Effector CD8-positive, alpha-beta T cell (primary cell): ENCODE measurements around the gene CCN6.
"Not testable (repeated sequence)": the region's sequence is repeated elsewhere in the genome, so short reads cannot be mapped to it uniquely, and the experiment has no call there.

Experiments used
- DNase-seq: peaks from one replicate; lab custom pipeline; 2025; lab: John Stamatoyannopoulos, UW

Gene CCN6

DNA sequence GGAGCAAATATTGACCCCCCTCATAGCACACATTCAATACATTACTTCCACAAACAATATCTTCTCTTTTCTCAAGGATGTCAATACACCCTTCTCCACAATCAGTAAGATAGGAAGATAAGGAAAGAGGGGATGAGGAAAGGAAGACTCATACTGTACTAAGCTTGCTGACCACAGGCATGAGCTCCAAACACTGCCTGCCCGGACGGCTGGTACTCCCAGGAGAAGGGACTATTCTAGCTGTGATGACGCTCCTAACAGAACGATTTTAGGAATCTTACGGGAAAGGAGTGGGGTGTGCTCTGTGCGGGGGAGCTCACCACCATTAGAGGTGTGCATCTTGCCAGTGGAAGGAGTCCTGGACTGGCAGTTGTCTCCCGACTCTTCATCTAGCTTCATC, 3.9 kb upstream of the CCN6 start:
- no peak for DNase-seq

DNA sequence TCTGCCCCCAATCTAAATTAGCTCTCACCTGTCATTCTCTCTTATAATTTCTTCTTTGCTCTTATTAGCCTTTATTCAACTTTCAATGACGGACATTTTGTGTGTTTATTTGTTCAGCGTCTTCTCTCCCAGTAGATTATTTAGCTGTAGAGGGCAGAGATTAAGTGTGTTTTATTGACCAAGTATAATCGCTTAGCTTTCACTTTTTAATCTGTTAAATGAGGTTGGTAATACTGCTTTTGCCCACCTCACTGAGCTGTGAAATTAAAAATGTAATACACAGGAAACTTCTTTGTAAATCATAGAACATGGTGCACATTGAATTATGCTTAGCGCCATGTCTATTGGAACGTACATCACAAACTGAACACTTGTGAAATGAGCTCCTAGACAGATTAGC, 3.5 kb upstream of the CCN6 start:
- DNase-seq = no peak

DNA sequence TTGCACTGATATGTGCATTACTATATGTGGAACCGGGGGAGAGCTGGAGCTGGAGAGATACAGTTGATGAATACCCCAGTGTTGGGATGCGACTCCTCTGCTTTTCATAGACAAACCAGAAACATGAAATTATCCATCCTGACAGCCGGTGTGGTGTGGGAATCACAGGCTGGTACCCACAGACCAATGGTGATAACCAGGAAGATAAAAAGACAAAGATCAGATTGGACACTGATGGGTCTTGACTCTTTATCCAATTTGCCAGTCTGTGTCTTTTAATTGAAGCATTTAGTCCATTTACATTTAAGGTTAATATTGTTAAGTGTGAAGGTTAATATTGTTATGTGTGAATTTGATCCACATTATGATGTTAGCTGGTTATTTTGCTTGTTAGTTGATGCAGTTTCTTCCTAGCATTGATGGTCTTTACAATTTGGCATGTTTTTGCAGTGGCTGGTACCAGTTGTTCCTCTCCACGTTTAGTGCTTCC, 2.6 kb upstream of the CCN6 start:
- not testable (repeated sequence) for DNase-seq

DNA sequence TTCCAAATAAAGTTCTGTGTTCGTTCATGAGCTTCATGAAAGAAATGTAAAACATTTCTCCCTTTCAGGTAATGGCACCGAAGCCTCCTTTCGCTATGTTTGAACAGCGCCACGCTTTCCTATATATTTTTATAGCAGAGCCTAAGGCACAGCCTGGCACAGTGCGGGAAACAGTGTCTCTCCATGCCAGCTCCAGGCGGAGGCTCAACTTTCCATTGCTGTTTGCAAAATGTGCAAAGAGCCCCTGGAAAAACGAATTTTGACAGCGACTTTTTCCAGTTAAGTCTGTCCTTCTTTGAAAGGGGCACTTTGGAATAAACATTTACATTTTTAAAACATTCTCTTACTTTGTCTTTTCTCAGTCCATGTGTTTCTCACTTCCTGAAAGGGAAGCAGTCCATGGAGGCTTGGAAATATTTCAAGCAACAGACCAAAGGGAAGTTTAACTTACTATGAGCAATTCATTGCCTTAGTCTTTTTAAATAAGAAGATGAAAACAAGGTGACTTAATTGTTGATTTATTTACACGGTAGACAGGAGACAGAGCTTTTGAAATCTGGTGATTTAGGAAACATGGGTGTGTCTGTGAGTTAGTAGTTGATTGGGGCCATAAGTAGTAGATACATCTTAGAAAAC, 769 bp downstream of the CCN6 start:
- DNase-seq = no peak

DNA sequence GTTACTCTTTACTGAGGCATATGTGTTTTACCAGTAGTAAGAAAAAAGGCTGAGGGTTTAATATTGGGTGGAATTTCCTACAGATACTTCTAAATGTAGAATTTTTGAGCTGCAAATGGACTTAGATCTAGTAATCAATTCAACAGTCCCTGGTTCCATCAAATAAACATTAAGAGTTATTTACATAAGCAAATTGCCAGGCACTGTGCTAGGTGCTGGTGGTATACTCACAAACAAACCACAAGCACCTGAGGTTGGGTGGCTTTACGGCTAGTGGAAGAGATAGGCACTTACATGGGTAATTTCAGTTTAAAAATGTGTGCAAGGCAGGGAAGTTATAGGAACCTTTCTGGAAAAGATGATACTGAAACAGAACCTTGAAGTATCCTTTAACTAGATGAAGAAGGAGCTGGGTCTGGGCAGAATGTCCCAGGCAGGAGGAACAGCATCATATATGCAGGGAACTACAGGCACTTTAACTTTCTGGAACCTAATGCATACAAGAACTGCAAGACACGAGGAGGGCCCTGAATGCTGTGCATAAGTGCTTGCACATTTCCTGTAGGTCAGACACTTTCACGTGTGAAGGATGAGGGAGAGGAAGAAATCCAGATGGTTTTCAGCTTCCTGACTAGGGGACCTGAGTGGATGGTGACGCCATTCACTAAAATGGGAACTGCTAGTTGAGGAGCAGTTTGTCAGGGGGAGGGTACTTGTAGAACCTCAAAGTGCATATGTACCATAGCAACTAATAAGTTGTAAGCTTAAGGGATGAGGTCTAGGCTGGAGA, 4.5 kb downstream of the CCN6 start:
- DNase-seq = no peak

DNA sequence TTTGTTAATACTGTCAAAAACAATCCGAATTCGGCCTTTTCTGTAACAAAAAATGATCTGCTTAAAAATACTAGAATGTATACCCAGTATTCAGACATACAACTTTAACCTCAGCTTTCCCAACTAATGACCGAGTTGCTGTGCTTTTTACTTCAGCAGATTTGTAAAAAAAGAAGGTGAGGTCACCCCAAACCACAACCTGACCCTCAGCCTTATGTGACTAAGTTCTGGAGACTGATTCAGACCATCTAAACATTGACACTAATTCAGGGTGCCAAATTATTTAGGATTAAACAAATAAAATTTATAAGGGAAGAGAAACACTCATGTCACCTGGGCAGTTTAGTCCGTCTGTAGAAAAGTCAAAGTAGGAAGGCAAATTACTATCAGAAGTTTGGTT, 7.7 kb downstream of the CCN6 start:
- no peak for DNase-seq

DNA sequence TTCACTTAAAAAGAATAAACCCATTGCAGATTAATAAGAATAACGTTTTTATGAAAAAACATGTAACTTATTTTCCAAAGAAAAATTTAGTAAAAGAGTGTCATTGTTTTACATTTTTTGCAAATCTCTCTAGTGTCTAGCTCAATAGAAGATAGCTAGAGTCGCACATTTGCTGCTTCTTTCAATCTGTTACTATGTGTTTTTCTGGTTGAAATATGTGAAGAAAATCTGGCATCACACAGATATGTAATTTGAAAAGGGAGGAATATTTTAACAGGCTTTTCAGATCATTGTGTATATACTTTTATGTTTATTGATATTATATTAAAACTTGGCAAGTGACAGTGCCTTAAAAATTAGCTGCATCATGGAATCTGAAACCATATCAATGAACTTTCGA, 9.1 kb downstream of the CCN6 start:
- no peak for DNase-seq

DNA sequence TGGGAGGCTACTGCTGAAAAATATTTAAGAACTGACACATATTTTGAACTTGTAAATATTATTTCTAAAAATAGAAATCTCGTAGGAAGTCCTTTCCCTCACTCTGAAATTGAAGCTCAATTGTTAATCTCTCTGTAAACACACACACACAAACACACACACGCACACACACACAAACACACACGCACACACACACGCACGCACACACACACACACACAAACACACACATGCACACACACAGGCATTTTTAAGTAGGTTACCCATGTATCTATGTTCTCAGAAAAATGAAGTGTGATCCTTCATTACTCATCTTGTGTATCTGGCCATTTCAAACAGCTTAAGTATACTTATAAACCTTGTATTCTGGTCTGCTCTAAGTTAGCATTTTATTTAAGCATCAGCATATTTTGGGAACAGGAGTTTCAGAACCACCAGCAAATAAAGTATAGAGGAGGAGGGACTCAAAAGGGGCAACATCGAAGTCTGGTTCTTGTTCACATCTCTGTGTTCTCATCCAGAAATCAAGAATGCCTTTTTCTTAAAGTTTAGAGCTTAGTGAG, 11.6 kb downstream of the CCN6 start:
- no peak for DNase-seq

DNA sequence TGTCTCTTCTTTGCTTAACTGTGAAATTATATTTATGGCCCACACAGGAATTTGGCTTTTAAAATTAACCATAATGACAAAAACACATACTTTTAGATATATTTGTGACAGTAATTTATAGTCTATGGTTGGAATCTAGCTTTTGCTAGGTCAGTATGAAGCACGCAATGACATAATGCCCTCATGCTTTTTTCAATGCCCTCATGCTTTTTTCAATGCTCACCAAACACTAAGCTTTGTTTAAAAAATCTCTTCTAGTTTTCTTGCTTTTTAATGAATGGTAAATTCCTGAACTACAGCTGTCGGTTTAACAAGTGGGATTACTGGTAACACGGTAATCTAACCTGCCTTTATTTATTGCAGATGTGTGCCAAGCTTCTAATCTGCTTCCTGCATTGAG, 12.7 kb downstream of the CCN6 start:
- DNase-seq = no peak

DNA sequence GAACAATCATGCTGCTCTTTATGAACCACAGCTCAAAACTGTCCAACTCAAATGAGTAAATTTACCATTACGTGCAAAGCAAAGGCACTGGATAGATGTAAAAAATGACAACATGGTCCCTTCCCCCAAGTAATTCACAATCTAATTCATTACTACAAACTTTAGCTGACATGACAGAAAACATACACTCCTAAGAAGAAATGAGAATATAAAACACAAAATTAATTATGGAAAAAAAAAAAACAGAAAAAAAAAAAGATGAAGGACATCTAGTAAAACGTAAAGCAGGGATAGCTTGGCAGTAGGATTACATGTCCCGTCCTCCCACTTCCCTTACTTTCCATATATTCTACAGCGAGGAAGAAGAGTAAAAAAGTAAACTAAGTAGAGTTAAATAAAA, 27.7 kb downstream of the CCN6 start:
- DNase-seq = no peak

DNA sequence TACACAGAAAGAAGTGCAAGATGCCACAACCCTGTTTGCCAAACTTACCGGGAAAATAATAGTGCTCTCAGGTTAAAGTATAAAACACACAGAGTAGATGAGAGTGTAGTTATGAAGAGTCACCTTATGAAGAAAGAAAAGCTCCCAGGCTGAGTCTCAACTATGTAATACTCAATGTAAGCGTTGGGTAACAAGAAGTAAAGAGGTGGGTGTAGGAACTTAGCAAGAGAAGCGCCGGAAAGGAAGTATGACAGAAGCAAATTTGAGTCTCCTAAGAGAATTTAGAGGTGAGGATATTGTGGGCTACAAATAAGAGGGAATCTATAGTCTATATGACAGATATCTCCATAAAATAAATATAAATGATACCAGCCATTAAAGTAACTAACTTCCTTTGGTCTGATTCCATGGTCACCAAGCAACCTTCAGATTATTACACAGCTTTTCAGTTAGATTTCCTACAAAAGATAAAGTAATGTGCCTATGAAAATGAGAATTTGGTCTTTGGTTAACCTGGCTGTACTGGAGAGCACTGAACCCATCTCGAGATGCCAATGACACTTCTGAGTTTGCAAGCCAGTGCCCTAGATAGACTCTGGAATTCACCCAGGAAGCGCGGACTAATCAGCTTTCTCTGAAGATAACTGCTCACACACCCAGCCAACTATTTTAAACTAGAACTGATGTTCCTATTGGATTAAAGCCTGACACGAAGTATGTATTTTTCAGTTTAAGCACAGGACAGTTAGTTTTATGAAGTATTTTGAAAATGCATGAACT, 31.6 kb downstream of the CCN6 start:
- DNase-seq = no peak

DNA sequence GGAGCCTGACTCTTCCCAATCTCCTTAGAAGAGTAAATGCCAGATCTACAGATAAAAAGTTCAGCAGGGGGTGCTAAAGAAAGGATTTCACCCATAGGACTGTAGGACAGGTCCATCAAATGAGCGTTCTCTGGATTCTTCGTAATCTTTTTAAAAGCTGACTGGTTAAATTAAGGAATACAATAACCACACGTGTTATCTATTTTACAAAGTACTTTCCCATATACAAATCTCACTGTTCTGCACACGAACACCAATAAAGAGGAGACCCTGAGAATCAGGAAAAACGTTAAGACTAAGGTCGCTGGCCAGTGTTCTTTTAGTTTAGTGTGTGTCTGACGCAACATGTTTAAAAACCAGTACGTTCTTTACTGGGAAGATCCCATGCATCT, 32.8 kb downstream of the CCN6 start:
- no peak for DNase-seq

DNA sequence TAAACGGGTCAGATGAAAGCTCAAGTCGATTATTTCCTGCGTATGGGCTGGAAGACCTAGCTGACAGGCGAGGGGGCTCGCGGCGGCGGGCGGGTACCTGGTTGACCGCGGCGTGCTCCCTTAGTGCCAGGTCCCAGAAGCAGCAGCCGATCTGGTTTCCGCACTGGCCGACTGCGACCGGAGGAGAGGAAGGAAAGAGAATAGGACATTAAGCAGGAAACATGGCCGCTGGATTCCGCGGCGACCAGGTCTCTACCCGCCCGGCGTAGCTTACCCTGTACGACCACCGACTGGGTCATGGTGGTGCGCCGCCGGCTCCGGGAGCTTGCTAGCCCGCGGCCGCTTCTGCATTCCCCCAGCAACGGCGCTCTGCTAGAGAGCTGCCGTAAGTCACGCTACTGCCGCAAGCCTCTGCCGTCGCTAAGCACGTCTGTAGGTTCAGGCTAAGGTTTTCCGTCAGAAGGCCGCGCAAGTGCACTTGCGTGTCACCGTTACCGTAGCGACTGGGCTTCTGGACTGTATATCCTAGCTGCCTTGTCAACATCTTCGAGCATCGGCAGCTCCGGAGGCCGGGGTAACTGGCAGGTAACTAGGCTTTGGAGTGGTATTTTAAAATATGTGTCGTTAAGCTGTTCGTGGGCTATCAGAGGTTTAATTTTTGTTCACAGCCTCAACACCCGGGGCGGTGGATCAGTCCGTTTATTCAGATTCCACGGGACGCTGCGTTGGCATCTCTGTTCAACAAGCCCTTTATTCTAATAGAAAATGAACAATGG, 33.4 kb downstream of the CCN6 start, which contains the start of the genes FAM229B and TUBE1:
Gene FAM229B, plus strand, starts transcription at position 456 of the 776 bp plus-strand sequence. CDS start 11,693 bp downstream, outside the sequence.
Gene TUBE1, minus strand, starts transcription at position 347 of the 776 bp plus-strand sequence. Its CDS starts 48 bp downstream, at position 299.
- DNase-seq = peak; percentile 81

DNA sequence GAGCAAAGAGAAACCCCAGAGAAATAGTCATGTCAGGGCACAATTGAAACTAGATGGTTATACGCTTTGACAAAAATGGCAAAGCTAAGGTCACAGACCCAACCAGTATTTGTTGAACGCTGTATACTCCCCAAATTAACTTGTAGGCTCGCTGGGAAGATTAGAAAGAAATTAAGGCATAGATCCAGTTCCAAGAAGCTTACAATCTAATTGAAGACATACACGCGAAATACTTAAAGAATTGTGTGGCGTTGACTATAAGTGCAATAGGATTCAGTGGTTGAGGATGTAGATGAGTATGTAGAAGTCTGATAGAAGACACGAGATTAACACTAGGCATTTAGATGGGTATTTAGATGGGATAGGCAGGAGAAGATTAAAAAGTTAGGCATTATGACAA, 34.0 kb downstream of the CCN6 start:
- DNase-seq = no peak

DNA sequence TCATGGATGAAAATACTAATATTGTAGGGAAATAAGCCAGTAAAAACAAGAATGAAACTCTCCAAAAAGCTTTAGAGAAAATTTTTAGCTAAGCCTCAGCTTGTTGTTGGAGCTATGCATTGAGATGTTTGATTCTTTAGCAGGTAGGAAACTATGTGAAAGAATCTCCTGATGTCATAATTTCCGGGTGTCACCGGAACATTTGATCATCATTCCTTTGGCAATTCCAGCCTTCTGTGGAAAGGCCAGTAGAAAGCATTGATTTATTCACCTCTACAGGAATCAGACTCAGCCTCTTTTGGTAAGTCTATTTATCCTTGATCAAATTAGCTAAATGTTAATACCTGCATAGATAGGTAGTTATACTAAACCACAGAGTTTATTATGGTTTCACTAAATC, 43.0 kb downstream of the CCN6 start:
- DNase-seq = no peak

DNA sequence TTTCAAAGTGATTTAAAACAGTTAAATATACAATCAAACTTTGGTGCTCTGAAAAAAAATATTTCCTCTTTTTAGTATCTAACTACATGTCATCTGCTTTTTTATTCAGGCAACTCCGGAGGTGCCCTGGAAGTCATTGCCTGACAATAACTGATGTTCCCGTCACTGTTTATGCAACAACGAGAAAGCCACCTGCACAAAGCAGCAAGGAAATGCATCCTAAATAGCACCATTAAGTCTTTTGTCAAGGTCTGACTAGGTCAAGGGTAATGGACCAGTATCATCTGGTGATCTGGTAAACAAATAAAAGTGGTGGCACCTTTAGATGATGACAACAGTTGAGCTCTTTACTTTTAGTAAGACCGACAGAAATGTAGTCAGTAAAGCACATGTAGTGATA, 46.7 kb downstream of the CCN6 start:
- DNase-seq = no peak

DNA sequence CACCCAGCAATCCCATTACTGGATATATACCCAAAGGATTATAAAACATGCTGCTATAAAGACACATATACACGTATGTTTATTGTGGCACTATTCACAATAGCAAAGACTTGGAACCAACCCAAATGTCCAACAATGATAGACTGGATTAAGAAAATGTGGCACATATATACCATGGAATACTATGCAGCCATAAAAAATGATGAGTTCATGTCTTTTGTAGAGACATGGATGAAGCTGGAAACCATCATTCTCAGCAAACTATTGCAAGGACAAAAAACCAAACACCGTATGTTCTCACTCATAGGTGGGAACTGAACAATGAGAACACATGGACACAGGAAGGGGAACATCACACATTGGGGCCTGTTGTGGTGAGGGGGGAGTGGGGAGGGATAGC, 52.1 kb downstream of the CCN6 start:
- DNase-seq = not testable (repeated sequence)

DNA sequence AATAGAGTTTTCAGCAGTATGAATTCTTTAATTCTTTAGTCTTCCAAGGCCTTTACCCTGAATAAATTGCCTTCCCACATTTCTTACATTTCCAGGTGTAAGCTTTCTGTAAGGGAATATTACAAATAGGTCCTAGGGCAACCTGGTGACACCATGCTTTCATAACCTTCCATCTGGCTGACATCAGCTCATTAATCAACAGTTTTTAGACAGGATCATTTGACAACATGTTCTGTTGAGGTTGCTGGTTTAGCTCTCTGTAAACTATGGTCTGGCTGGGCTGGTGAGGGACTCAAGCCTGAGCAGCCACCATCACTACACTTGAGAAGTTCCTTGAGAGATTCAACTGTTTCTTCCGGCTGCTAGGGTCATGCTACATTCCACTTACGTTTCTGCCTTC, 52.7 kb downstream of the CCN6 start:
- DNase-seq = no peak

DNA sequence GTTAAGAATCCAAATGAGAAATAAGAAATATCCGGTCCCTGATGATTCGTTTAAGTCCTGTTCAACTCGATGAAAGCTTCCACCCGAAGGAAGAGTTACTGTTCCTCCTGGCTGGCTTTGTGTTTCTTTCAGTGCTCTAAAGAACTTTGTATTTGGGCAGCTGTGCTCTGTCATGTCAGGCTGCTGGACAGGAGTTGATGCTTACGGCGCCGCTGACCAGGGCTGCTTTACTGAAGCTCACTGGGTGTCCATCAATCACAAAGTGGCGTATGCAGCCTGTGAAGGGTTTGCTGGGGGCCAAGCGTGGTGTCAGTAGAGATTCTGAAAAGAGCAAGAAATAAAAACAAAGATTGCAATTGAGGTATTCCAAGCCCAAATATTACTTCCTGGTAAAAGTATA, 55.4 kb downstream of the CCN6 start:
- no peak for DNase-seq

DNA sequence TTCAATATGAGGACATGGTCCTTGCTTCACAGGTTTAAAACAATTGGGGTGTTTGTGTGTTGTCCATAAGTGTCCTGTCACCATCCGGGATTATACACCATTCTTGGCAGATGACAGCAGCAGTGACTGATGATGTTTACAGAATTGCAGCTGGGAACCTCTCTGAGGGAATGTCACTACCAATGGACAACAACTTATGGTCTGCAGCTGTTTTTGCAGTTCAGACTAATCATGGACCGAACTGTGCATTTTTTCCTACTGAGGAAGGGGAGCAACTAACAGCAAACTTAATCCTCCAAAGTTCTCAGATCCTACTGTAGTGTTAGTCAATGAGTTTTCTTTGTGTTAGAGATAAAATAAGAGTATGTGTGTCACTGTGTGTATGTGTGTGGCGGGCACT, 59.5 kb downstream of the CCN6 start:
- no peak for DNase-seq

DNA sequence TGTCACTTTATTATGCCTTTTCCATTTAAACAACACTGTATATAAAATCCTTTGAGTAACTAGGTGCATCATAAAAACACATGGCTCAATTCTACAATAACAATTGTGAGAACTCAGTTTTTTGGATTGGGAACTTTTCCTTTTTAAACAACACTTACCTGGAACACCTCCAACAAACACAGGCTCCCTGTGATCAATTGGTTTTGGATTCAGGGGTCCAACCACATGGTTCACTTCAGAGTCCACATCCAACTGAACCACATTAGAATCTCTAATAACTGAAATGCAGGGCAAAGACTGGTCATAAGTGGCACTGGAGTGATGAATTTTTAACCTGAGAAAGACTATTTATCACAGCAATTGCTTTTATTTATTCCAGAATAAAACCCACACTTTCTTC, 60.0 kb downstream of the CCN6 start:
- DNase-seq = no peak
